GM21619 (cell line): ENCODE results near the gene ORAI3.
"Not testable (repeated sequence)": the region's sequence is repeated elsewhere in the genome, so short reads cannot be mapped to it uniquely, and the experiment has no call there.

Source experiments
- ATAC-seq: cut with Tn5 transposase; IDR thresholded peaks from one replicate; pipeline ENCODE4 v1.9.1; 2021; ENCODE audit not compliant: unreplicated experiment

The ORAI3 gene

DNA sequence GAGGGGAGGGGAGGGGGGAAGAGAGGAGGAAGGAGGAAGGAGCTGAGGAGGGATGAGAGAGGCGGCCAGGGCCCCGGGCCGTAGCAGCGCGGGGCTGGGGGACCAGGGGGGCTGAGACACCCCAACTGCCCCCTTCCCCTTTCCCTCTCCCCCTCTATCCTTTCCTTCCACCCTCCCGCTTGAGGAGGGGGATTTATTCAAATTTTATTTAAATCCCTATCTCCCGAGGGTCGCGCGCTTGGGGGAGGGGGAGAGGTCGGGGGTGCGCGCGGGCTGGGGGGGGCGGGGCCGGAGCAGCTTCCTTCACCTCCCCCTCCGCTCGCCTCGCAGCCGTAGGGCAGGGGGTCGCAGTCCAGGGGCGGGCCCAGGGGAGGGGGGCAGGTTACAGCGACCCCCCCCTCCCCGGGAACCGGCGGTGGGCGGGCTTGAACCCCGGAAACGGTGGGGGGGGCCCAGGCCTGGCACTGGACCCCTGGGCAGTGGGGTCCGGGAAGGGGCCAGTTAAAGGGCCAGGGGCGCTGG lies 25.3 kb upstream of the ORAI3 start, which contains the start of gene FBXL19:
Gene FBXL19 (plus strand): TSS at position 19 of the 522 bp plus-strand sequence. CDS start 2,183 bp downstream, outside the sequence.
- ATAC-seq: no peak

DNA sequence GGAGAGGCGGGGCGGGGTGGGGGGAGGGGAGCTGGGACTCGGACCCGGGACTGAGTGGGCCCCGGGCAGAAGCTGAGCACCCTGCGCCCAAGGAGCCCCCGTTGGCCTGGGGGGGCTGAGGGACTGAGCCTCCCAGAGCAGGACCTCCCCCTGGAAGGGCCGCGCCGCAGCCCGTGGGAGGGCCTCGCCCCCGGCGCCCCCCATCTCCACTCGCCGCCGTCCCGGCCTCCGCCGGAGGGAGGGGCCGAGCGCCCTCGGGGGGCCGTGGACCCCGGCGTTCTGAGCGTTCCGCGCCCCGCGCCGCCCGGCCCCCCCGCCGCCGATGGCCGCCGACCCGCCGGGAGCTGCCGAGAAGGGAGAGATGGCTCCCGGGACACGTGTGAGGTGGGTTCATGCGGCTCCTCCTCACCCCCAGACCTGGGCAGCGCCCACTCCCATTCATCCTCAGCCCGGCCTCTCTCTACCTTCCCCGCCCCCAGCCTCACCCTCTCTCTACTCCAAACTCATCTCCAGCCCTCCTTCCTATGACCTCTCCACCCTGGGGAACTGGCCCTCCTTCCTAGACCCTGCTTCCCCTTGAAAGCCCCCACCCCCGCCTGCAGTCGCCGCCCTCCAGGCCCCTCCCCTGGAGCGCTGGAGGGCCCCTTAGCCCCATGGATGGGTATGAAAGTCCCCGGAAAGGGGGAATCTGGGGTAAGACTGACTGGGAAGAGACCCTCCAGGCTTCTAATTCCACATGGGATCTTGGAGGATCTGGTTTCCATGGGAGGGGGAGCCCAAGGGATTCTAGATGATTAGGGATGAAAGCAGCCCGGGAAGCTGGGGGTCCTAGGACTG lies 24.6 kb upstream of the ORAI3 start:
- ATAC-seq: no peak

DNA sequence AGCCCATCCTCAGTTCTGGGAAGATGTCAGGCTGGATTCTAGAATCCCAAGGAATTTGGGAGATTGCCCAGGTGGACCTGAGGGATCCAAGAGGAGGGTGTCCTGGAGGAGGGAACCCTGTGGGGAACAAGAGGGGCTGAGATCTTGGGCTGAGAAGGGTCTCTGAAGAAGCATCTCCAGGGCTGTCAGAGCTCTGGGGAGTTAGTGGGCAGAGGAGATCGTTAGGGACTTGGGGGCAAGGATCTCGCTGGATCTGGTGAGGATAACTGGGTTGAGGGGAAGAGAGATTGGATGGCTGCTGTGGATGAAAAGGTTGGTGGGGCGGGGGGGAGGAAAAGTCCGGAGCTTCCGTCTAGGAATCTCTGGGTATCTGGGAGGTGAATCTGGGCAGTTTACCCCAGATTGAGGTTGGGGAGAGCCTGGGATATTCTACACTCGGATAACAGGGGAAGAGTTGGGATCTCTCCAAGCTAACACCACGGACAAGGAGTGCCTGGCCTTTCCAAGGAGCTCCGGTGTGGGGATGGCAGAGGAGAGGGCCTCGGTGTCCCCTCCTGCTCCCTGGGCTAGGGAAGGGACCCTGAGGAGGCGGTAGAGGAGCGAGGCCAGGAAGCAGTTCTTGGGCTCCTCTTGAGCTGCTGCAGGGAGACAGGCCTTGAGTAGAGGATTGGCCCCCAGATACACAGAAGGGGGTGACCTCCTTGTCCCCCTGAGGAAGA lies 23.8 kb upstream of the ORAI3 start:
- no peak for ATAC-seq

DNA sequence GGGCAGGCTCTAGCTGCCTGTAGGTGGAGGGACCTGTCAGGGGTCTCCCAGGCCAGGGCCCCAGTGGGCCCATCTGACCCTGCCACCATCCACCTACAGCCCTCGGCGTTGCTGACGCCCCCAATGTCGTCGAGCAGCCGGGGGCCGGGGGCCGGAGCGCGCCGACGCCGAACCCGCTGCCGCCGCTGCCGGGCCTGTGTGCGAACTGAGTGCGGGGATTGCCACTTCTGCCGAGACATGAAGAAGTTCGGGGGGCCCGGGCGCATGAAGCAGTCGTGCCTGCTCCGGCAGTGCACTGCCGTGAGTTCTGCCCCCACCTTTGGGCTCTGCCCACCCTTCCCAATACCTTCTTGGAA lies 23.3 kb upstream of the ORAI3 start:
- ATAC-seq: no peak

DNA sequence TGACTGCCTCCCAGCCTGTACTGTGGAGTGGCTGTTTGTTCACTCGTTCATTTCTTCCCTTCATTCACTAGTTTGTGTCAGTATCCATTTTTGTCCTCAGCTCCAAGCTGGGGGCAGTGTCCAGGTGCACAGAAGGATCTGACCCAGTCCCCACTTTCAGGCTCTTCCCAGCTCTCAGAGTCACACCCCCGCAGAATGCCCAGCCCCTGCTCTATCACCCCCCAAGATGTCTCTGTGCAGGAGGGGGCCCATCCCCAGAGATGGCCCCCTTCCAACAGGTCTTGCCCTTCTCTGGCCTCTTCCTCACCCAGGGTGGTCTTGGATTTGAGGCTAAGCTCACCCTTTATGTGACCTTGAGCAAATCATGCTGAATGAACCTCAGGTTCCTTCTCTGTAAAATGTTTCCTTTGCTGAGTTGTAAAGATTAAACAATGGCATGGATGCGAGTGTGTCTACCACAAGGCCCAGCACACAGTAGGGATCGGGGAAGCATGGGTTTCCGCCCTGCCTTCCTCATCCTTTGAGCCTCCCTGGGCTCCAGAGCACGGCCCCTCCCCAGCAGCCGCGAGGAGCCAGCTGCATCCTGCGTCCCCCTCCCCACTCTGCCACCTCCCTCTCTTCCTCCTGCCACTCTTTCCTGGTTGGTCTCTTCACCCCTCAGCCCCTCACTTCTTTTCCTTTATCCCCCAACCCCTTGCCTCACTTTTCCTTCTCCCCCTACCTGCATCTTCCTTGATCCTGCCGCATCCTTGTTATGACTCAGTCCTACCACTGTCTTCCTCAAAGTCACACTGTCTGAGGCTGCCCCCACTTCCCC lies 22.7 kb upstream of the ORAI3 start:
- no peak for ATAC-seq

DNA sequence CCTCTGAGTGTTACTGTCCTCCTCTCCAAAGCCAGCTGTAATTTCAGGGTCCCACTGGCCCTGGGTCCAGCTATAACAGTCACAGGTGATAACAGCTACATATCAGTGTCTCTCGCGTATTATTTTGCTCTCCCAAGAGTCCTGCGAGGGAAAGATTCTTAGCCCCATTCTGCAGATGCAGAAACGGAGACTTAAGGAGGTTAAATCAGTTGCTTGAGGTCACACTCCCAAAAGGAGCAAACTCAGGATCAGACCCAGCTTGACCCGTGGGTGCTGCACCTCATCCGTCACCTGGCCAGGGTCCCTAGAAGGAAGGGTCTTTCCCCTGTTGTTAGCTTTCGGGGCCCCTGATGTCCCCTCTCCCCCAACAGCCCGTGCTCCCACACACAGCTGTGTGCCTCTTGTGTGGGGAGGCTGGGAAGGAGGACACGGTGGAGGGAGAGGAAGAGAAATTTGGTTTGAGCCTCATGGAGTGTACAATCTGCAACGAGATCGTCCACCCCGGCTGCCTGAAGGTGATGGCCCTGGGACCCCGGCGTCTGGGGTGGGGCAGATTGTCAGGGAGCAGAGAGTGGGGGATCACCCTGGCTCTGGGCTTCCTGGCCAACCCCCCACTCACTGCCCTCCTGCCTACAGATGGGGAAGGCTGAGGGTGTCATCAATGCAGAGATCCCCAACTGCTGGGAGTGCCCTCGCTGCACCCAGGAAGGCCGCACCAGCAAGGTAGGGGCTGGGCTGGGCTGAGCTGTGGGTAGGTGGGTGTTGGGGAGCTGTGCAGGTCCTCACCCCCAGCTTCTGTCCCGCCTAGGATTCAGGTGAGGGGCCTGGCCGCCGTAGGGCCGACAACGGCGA lies 21.7 kb upstream of the ORAI3 start:
- no peak for ATAC-seq

DNA sequence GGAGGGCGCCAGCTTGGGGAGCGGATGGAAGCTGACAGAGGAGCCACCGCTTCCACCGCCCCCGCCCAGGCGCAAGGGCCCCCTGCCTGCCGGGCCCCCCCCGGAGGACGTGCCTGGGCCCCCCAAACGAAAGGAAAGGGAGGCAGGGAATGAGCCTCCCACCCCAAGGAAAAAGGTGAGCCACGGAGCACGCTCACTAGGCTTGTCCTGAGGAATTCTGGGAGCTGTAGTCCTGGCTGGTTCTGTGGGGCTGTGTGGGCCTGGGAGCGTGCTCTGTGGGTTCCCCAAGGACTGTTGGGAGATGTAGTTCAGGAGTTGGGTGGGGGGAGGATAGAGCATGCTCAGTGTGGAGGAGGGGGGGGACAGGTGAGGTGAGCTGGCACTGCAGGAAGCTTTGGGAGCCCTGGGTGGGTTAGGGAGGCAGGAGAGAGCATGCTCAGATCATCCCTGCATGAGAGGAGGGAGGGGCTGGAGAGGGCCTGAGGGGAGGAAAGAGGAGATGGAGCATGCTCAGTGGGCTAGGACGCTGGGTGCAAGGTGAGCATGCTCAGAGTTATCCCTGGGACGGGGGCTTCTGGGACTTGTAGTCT lies 21.0 kb upstream of the ORAI3 start:
- ATAC-seq: no peak

DNA sequence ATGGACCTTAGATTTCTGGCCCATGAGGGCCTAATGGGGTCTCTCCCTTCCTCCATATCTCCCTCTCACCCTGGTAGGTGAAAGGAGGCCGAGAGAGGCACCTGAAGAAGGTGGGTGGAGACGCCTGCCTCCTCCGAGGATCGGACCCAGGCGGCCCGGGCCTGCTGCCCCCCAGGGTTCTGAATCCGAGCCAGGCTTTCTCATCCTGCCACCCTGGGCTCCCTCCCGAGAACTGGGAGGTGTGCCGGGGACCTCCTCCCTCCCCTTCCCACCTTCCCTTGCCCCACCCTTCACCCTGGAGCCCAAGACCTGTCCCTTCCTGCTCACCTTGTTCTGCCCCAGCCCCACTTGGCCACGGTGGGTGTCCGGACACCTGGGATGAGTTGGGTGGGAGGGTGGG lies 20.5 kb upstream of the ORAI3 start:
- no peak for ATAC-seq

DNA sequence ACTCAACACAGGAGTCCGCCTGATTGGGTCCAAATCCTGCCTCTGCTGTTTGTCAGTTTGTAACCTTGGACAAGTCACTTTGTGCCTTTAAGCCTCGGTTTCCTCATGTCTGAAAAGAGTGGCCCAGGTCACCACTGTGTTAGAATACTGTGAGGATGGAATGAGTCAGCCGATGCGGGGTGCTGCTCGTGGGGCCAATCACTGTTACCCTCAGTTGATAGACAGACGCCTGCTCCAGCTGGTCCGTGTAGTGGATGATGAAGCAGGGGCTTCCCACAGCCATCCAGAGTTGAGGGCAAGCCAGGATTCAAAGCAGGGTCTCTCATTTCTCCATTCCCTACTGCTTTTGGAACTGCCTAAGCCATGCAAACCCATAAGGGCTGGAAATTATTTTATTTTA lies 19.7 kb upstream of the ORAI3 start:
- no peak for ATAC-seq

DNA sequence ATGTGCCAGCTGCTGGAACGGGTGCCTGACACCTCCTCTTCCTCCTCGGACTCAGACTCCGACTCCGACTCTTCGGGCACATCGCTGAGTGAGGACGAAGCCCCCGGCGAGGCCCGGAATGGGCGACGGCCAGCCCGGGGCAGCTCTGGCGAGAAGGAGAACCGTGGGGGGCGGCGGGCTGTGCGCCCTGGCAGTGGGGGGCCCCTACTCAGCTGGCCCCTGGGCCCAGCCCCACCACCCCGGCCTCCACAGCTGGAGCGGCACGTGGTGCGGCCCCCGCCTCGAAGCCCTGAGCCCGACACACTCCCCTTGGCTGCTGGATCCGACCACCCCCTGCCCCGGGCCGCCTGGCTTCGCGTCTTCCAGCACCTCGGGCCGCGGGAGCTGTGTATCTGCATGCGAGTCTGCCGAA lies 18.7 kb upstream of the ORAI3 start:
- no peak for ATAC-seq

DNA sequence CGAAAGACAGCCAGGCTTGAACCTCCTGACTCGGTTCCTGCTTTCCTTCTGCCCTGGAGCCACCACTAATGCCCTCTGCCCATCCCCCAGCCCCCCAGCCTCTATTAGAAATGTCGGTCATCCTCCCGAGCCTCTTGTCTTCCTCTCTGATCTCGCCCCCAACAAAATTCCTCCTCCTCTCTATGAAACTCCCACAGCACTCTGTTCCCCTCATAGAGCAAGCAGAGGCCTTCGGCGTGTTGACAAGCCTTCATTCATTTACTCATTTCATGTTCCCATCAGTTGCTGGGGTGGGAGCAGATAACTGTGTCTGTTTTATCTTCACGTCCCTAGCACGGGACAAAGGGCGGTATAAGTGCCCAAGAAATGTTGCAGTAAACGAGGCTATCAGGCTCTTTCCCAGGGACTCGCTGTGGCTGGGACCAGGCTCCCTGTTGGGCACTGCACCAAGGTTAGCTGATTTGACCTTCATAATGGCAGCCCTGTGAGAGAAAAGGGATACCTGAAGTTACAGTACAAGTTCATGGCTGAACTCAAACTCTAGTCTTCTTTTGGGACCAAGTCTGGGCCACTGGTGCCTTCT lies 17.7 kb upstream of the ORAI3 start:
- no peak for ATAC-seq

DNA sequence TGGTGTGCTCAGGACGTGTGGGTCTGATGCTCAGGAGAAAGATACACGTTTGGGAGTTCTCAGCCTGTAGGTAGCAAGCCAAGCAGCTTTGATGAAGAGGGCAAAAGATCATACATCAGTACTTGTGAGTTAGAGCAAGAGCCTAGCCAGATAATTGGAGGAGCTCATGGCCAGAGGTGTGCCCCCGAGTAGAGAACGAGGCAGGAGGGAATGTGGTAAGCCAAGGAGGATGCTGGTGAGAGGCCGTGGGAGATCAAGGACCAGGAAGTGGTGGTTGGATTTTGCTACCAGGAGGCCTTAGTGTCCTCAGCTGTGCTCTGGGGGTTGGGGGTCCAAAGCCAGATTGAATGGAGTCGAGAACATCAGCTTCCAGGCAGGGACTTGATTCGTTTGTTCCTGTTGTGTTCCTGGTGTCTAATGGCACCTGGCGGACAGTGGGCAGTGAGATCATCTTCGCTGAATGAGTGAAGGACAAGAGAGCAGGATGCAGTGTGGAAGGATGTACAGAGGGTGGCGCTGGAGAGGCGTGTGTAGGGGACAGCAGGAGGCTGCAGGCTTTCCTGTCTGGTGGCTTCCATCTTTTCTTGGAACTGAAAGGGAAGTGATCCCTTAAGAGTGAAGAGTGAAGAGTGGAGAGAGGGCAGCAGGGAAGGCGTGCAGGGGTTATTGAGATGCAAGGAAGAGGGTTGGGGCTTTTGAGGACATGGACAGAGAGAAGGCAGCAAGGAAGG lies 13.9 kb upstream of the ORAI3 start:
- ATAC-seq: no peak

DNA sequence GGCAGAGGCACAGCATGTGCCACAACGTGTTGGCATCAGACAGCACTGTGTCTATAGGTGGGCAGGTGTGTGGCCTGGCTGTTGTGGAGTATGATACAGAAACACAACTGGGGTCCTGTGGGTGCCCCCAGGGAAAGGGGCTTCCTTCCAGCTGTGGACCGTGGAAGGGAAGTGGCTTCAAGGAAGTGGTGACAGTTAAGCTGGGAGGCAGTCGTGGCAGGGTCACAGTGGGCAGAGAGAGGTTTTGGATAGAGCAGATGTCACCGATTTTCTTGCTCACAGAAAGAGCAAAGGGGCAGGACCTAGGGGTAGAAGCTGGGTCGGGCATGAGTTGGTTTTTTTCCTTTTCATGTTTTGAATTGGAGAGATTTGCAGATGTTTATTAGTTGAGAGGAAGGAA lies 11.2 kb upstream of the ORAI3 start:
- ATAC-seq: no peak

DNA sequence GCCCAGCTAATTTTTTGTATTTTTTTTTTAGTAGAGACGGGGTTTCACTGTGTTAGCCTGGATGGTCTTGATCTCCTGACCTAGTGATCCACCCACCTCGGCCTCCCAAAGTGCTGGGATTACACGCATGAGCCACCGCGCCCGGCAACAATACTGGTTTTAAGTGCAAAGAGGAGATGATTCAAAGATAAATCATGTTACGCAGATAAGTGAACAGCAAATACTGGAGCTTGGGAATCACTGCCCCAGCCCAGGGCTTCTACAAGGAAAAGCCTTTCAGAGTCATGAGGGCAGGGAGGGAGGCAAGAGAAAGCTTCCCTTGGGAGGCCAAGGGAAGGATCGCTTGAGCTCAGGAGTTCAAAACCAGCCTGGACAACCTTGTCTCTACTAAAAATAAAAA lies 9.3 kb upstream of the ORAI3 start:
- not testable (repeated sequence) for ATAC-seq

DNA sequence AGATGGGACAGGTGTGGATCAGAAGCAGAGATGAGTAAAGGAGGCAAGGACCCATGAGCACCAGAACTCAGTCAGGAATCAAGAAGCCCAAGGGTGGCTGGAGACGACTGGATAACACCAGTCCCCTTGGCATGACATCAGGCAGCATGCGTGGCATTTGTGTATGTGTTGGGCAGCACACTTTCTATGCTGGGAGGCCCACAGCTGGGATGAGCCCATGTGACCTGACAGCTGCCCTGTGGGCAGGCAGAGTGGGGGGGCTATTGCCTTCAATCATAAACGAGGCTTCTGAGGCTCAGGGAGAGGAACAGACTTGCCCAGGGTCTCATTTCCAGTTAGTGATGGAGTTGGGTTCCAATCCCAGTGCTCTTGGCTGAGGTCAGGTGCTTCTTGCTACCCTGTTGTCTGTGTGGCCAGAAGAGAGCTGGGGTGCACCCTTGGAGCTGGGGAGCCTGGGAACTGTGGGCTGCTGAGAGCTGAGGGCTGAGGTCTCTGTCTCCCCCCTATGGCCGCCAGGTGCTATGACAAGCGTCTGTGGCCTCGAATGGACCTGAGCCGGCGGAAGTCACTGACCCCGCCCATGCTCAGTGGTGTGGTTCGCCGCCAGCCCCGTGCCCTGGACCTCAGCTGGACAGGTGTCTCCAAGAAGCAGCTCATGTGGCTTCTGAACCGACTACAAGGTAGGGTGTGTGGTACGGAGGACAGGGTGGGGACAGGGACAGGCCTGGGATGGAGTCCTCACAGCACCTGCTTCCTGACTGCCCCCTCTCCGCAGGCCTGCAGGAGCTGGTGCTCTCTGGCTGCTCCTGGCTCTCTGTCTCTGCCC lies 7.1 kb upstream of the ORAI3 start:
- peak; percentile 85 for ATAC-seq

DNA sequence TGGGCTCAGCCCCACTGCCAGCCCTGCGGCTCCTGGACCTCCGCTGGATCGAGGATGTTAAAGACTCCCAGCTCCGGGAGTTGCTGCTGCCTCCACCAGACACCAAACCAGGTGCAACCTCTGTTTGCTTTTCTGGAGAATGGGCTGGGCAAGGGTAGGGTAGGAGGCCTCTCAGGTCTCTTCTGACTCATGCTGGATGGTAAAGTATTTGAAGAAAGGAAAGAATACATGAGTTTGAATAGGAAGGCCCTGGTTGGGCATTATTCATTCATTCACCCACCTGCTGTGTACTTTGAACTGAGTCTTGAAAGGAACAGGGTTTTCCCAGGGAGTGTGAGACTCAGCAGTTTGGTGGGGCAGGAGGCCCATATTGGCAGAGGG lies 6.5 kb upstream of the ORAI3 start:
- ATAC-seq: no peak

DNA sequence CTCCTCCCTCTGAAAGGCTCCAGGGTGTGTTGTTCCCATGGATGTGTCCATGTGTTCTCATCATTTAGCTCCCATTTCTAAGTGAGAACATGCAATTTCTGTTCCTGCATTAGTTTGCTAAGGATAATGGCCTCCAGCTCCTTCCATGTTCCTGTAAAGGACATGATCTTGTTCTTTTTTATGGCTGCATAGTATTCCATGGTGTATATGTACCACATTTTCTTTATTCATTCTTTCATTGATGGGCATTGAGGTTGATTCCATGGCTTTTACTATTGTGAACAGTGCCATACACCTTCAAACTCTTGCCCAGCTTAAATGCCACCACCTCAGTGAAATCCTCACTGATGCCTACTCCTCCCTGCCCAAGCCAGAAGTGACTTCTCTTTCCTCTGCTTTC lies 4.5 kb upstream of the ORAI3 start:
- no peak for ATAC-seq
